GM10248 (cell line): ENCODE measurements around the gene RALGPS2.

ENCODE experiments used
- CTCF ChIA-PET: fragments of 300-600 bp; sonication (Branson Sonifier 250); formaldehyde crosslinking; extraction: SDS; loops from one replicate; lab custom pipeline; 2021; ENCODE audit warnings: antibody characterized with exemption; lab: Yijun Ruan, JAX
- POLR2A ChIA-PET: fragments of 350-650 bp; sonication (Branson Sonifier 250); formaldehyde crosslinking; extraction: SDS; loops from one replicate; lab custom pipeline; 2020; ENCODE audit warnings: antibody characterized with exemption; lab: Yijun Ruan, JAX
- DNase-seq: peaks from one replicate; pipeline ENCODE4 v3.0.0; 2012; ENCODE audit errors: extremely low spot score
- CTCF ChIP-seq: IDR thresholded peaks from 2 replicates; pipeline ENCODE4 v1.5.1; 2012; ENCODE audit warnings: mild to moderate bottlenecking, low read depth; ENCODE audit errors: extremely low read depth, missing control alignments, control extremely low read depth

Gene RALGPS2

GRCh38 chr1:178798232-178798861 lies 73.3 kb downstream of the RALGPS2 start:
- no peak for DNase-seq
- POLR2A ChIA-PET: no interaction called here
- CTCF ChIA-PET: interaction anchor here (0.6 to 1.0 kb wide), 2 partner anchors 88 to 412 kb away, joined by 3 read pairs; no protein-coding TSS in a partner anchor
- TF ChIP-seq CTCF: no peak

GRCh38 chr1:178802873-178803272 lies 77.8 kb downstream of the RALGPS2 start:
- ChIA-PET POLR2A (no interaction called here), CTCF (no interaction called here)
- DNase-seq: no peak
- TF ChIP-seq CTCF: no peak

GRCh38 chr1:178806665-178807300 lies 81.7 kb downstream of the RALGPS2 start:
- CTCF ChIA-PET: no interaction called here
- POLR2A ChIA-PET: no interaction called here
- no peak for DNase-seq
- no peak for TF ChIP-seq CTCF

GRCh38 chr1:178808529-178808928 lies 83.5 kb downstream of the RALGPS2 start:
- no peak for DNase-seq
- TF ChIP-seq CTCF: no peak
- ChIA-PET POLR2A (no interaction called here), CTCF (no interaction called here)

GRCh38 chr1:178810585-178810984 lies 85.5 kb downstream of the RALGPS2 start:
- ChIA-PET CTCF (interaction anchor here (3.2 kb wide), 1 partner anchor 193 kb away, joined by 14 read pairs; no protein-coding TSS in a partner anchor), POLR2A (no interaction called here)
- TF ChIP-seq CTCF: no peak
- no peak for DNase-seq

- no peak for TF ChIP-seq CTCF
- no peak for DNase-seq
- POLR2A ChIA-PET: no interaction called here
- CTCF ChIA-PET: no interaction called here
Observed at GRCh38 chr1:178818416-178818815, 93.4 kb downstream of the RALGPS2 start.
